ENCODE data around the gene PFKM.
"Not testable (repeated sequence)": the region's sequence is repeated elsewhere in the genome, so short reads cannot be mapped to it uniquely, and the experiment has no call there.

The PFKM gene

DNA sequence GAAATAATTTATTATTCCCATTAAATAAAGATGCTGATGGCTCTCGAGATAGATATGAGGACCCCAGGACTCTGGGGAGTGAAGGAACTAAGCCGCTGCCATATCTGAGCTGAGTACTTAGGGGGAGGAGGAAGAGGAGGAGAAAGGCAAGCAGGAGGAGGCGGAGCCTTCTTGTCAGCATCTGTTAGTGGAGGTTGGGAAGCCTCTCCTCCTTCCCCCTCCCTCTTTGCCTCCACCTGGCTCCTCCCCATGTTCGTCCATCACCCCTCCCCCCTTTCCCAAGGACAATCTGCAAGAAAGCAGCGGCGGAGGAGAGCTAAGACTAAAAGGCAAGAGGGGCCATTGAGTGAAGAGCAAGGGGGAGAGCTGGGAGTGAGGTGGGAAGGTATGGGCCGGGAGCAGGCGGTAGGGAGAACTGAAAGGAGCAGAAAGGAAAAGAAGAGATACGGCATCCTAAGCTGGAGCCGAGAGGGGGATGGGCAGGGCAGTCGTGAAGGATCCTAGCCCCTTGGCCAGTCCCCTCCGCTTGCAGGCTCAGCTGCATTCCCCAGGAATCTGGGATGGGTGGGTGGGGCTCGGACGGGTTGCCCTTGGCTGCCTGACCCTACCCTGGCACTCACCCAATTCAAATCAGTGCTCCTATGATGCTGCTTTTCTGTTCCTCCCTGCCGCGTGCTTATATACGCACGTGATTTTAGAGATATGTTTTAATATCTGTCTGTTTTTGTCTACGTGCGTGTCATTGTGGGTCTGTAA, at the start of gene PFKM:
Gene PFKM (plus strand): TSS at position 287 of the 756 bp plus-strand sequence. CDS start 3,411 bp downstream, outside the sequence.
- peak; percentile 81 to 94 for DNase-seq

DNA sequence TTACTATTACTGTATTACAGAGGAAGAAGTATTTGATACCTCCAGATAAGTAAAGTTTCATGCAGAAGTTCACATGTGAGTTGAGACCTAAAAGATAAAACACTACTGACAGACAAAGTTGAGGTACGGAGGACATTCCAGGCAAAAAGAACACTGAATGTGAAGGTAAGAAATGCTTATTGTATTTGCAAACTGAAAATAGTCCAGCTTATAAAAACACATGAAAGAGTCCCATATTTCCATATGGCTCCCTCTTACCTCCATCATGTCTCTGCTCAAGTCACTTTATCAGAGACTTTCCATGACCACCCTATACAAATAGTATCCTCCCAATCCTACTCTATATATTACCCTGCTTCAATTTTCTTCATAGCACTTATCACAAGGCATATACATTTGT, 49.1 kb upstream of the PFKM start:
- DNase-seq: no peak

DNA sequence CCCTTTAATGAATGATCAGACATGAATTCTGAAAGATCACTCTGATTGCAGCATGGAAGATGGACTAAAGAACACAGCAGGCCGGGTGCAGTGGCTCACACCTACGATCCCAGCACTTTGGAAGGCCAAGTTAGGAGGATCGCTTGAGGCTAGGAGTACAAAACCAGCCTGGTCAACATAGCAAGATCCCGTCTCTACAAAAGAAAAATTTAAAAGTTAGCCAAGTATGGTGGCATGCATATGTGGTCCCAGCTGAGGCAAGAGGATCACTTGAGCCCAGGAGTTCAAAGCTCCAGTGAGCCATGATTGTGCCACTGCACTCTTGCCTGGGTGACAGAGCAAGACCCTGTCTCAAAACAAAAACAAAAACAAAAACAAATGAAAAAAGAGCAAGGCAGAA, 48.4 kb upstream of the PFKM start:
- DNase-seq: no peak

DNA sequence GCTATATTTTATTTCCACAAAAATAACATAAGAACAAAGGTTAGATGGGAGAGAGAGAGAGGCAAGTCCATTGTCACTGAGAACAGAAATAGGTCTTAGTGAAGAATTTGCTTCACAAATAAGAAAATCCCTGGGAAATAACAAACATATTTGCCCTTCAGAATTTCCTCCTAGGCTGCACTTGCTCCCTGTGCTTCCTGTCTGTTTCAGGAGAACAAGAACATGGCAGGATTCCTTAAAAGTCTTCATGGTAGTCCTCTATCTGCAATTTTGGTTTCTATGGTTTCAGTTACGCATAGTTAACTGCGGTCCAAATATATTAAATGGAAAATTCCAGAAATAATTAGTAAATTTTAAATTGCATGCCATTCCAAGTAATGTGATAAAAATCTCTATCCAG, 47.4 kb upstream of the PFKM start:
- DNase-seq: no peak

DNA sequence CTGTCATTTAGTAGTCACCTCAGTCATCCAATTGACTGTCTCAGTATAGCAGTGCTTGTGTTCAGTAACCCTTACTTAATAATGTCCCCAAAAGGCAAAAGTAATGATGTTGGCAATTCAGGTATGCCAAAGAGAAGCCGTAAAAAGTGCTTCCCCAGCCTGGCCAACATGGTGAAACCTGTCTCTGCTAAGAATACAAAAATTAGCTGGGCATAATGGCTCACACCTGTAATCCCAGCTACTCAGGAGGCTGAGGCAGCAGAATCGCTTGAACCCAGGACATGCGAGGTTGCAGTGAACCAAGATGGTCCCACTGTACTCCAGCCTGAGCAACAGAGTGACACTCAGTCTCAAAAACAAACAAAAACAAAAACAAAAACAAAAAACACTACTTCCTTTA, 46.9 kb upstream of the PFKM start:
- no peak for DNase-seq

DNA sequence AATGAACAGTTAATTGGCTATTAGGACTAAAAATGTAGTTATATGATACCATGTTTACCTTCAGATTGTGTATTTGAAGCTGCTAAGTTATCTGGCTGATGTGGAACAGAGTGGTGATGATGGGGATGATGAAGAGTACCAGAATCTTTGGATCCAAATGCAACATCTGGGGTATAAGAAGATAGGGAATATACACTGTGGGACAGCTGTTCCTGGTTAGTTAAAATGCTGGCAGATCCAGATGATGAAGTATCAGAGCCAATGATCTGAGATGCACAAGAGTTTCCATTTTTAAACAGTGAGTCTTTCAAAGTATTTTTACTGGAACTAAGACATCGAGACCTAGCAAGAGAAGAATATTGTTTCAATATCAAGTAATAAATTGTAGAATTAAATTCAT, 44.9 kb upstream of the PFKM start:
- no peak for DNase-seq

DNA sequence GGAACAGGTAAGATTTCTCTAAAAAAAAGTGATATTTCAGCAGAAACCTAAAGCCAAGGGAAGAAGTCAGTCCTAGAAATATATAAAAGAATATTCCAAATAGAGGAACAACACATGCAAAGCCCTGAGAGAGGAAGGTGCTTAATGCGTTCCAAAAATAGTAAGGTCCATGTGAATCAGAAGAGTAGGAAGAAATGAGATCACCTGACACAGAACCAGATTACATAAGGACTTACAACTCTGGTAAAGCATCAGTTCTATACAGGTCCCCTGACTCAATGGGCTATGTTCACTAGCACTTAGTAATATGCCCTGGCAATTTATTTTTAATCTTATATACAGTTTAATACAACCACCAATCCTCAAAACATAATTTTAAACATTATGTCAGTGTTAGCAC, 43.3 kb upstream of the PFKM start:
- no peak for DNase-seq

DNA sequence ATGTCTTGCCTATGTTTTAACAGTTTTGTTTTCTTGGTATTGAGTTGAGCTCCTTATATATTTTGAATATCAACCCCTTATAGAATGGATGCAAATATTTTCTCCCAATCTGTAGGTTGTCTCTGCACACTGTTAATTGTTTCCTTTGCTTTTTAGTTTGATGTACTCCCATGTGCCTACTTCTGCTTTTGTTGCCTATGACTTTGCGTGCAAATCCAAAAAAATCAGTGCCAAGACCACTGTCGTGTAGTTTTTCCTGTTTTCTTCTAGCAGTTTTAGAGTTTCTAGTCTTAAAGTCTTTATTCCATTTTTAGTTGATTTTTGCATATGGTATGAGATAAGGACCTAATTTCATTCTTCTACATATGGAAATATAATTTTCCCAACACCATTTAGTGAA, 42.1 kb upstream of the PFKM start:
- DNase-seq: no peak

DNA sequence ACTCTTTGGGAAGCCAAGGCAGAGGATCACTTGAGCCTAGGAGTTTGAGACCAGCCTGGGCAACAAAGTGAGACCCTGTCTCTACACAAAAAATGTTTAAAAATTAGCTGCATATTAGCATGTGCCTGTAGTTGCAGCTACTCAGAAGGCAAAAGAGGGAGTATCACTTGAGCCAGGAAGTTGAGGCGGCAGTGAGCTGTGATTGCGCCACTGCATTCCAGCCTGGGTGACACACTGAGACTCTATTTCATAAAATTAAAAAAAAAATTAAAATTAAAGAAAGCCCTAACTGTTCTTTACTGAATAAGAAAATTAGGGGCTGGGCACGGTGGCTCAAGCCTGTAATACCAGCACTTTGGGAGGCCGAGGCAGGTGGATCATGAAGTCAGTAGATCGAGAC, 40.3 kb upstream of the PFKM start:
- DNase-seq: no peak

DNA sequence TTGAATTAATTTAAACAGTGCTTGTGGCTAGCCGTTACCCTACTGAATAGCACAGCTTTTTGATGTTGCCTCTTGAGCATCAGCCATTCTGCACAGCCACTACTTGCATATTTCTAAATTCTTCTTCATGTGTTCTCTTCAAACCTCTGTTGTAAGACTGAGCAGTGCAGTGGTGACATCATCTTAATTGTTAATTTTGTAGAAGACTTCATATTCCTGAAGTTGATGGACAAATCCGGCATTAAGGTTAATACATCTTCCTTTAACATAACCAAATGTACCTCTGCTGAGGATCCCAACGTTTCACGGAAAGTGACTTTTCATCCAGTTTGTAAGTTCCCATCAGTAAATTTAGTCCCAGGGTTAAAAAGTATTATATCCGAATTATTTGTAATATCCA, 38.9 kb upstream of the PFKM start:
- DNase-seq: no peak

DNA sequence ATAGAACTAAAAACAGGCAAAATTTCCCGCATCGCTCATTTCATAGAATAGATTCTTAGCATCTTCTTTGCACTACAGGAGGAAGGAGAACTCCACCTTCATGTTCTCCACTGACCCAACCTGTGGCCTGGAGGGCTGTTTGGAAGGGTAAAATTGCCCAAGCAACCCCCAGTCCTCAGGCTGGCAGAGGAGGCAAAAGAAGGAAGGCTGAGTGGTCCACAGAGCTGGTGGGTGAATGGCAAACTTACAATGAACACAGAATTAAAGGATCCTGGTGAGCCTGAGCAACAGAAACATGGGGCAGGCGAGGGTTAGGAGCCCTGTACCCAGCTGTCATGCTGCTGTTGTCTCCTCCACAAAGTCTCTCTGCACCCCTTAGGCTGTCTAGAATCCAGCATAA, 38.3 kb upstream of the PFKM start:
- DNase-seq: no peak

DNA sequence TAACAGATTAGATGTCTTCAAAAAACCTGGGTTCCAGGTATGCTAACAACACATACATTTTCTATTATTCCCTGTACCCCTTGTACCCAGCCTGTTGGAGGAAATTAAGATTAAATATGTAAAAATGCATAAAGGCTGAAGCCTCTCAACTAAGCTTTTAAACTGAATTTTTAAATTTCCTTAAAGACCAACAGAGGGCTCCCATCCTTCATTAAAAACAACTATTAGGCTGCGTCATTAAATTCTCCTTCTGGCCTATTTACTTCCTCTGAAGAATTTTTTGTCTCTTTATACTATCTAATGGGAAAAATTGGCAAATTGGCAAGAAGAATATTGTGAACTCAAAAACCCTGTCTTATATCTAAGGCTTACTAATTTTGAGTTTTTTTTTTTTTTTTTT, 35.1 kb upstream of the PFKM start:
- no peak for DNase-seq

DNA sequence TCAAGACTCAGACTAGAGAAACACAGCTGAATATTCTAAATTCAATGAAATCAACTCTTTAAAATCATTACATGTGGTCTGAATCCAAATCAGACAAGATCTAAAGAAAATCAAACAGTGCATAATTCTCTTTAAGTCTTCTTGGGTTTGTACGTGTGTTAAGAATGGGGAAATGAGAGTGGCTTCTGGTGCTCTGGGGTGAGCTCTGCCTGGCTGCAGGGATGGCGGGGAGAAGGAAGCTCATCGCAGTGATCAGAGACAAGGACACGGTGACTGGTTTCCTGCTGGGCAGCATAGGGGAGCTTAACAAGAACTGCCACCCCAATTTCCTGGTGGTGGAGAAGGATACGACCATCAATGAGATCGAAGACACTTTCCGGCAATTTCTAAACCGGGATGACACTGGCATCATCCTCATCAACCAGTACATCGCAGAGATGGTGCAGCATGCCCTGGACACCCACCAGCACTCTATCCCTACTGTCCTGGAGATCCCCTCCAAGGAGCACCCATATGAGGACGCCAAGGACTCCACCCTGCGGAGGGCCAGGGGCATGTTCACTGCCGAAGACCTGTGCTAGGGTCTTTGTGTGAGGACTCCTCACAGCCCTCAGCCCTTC, 34.2 kb upstream of the PFKM start:
- no peak for DNase-seq

DNA sequence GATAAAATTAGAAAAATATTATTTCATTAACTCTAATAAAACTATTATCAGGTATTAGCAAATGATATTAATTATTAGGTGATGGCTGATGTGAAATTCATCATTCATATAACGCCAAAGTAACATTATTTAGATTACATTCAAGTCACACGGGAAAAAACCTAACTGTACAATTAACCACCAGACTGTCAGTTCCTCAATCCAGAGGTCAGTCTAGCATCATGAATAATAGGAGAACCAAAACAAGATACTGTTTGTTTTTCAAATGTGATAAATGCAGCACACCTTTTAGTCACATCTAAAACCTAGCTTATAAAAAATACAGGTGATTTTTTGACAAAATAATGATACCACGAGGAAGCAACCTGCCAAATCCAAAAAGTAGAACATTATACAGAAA, 32.8 kb upstream of the PFKM start:
- DNase-seq: no peak

DNA sequence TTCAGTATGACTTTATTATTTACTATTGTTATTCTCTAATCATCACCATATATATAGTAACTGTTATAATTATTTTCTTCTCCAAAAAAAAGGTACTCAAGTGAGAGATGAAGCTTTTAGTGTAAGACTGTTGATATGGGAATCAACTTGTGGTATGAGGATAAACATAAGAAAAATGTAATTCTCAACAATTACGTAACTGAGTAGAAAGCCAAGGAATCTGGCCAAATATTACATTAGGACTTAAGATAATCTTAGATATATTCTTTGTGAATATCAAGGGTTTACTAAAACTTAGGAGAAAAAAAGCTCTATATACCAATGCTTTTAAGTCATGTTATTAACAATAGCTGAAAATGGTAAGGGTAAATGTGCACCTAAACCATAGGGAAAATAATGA, 26.6 kb upstream of the PFKM start:
- DNase-seq: no peak

DNA sequence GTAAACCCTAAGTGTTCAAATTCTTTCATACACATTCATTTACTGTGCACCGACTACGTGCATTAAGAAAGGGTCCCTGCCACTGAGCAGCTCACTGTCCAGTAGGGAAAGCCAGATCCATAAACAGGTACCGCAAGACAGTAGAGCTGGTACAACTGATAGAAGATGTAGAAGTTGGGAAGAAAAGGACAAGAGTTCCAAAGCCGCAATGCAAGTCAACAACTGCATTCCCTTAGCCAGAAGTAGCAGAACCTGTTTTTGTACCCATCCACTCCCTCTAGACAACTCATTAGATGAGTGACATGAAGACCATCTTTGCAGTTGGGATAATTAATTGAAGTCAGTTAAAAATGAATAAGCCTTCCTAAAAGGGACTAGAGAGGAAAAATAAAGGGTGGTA, 14.6 kb upstream of the PFKM start:
- no peak for DNase-seq

DNA sequence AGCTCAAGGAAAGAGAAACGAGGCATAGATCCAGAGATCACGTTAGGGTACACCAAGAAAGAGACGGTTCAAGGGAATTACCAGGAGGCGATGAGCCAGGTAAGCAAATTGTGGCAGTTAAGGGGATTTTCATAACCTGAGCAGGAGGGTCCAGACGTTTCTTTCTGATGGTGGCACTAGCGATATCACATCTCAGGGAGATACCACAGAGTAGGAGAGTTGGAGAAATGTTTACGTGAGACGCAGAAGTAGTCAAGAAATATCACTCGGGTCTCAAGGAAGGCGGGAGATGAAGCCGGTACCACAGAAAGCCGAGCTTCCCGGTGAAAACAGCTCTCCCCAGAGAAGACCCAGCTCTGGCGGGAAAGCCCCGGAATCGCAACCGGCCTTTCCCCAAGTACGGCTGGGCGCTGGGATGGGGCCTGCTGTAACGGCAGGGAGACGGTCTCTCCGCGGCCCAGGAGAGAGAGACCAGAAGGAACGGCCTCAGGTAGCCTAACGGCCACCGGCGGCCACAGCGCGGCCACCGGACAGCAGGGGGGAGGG, 13.8 kb upstream of the PFKM start:
- no peak for DNase-seq

DNA sequence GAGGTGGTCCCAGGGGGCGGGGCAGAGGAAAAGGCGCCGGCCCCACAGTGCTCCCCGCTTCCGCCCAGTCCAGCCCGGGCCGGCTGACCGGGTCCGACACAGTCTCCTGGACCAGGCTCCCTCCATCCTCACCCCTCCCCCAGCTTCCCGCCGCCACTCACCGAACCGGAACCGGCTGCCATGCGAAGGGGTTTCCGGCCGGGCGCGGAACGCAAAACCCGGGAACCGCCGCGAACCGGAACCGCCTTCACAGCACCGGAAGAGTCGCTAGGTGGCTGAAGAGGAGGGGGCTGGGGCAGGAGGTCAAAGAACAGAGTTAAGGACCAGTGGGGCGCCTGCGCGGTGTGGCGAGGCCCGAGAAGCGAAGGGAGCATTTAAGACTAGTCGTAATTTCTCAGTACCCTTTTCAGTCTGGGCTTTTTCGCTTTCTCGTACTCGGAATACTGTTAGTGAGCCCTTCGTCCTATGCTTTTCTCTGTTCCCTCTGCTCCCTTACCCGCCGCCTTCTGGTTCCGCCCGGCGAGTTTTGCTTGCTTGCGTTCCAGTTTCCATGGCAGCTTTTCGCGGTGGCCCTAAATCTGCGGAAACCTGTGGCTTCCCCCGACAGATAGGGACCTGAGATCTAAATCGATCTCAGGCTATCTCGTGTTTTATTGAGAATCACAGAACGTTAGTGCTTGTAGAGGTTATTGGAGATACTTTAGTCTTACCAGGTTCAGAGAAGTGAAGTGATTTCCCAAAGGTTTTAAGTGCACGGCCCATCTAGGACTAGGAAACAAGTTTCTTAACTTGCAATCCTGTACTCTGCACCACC, 13.1 kb upstream of the PFKM start, which contains the start of gene SENP1:
Gene SENP1 (minus strand): TSS at position 213 of the 814 bp plus-strand sequence. CDS start 4,607 bp downstream, outside the sequence.
- peak; percentile 31 to 79 for DNase-seq

DNA sequence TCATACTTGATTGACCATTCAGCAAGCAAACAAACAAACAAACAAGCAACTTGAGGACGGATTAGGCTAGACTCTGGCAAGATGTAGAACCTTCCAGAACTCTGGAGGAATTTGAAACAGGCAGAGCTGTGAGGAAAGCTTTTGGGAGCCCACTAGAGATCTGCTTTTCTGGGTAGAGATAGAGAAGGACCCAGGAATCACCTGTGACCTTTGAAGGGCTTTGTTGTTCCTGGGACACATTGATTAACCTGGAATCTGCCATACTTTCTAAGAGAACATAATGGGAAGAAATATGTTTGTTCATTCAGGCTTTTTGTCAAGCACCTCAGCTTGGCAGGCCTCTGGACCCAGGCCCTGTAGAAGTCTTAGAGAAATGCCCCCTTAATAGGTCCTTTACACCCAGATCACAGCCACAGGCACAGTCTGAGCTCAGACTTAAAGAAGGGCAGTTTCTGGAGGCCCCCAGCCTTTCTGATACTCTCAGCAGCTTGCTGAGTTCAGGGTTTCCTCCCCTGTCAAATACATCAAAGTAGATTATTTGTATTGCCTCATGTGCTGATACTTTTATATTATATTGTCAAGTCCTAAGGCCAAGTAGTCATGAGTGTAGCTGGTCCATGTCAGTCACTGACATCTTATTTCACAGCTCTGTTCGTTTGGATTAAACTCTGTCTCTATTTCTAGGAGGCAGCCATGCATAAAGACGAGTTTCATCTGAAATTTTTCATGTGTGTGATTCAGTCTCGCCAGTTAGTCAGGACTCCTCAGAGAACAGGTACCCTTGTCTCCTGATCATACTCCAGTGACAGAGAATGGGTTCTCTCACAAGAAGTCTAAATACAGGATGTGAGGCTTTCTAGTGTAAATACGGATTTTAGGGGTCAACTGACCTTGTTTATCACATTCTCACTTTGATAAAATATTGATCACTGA, 12.2 kb upstream of the PFKM start:
- no peak for DNase-seq

DNA sequence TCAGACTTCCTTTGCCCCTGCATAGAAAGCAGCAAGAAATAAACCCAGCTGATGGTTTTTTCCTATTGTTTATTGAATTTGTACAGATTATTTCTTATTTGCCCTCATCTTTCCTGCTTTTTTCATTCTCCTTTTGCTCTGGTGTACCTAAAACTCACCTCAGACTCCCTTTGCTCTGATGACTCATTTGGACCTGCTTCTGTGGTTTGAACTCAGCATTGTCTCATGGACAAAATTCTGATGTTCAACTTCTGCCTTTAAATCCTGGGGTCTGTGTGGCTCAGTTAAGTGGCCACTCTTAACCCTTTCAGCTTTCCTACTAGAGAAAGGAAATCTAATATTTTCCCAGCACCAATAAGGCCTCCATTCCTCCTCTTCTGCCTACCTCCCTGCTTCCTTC, 9.7 kb upstream of the PFKM start:
- DNase-seq: no peak

DNA sequence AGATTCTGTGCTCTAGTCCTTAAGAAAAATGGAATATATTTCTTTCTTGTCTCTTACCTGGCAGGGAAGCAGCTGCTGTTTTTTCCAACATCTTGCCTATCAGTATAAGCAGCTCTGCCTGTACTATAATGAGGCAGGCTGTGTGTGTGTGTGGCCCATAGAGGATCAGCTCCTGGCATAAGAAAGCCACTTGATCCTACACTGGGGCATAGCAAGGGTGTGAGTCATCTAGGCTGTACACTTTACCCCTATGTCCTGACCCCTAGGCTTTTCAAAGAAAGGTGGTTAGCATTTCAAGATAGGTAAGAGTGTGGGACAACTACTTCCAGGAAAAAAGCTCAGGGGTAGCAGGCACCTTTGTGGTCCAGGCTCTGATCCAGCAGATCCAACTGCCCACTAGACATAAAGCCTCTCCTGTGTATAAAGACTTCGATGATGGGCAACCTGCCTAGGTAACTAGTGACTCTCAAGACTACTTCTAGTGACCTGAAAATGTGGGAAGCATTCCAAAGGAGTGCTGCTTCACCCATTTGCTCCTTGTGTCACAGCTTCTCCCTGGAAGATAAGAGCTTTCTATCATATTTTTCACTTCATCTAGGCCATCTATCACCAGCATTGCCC, 8.4 kb upstream of the PFKM start:
- no peak for DNase-seq

DNA sequence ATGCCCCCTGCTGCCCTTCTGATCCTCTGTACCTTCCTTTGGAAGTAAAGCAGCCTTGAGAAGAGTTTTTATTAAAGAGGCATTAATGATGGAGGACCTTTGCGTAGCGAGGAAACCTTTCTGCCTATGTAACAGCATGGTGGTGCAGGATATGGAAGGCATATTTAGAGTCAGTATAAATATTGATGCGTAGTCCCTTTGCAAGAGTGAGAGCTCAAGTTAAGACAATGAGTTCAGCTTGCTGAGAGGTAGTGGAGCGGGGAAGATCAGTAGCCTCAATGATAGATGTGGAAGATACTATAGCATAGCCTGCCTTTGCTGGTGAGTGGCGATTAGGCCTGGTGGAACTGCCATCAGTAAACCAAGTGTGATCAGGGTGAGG, 7.9 kb upstream of the PFKM start:
- DNase-seq: not testable (repeated sequence)

Measured in cerebellar nuclear complex (tissue), 1 donor.